ENCODE data around the gene HTRA2. TPM values are rescaled to one million over a fixed set of nuclear protein-coding genes. Genes with fewer than 3 reads are reported as not detected.

HTRA2 gene
- total RNA-seq, 1 donor from 2014 or later = 53.1 TPM

- Mint-ChIP-seq H3K27ac (no peak overlapping the region), H3K4me1 (peaks cover 3% of the 10 kb centered on the region), H3K36me3 (ENCODE audit: low read depth) (peaks cover 3% of the 10 kb centered on the region), H3K9me3 (no peaks in the 10 kb centered on the region), H3K4me3 (no peak overlapping the region), H3K27me3 (no peaks in the 10 kb centered on the region)
- intact Hi-C loops (cut with micrococcal nuclease) = no loop called here
- no peak for TF ChIP-seq CTCF (IDR thresholded peaks at IDR 0.05)
- CTCF ChIA-PET = no interaction called here
- DNase-seq (no peak), ATAC-seq (ENCODE audit: low read depth) (no peak)
- POLR2A ChIA-PET = no interaction called here
These were observed 32.5 kb downstream of the HTRA2 start for GRCh38 chr2:74562126-74562775.

DNA sequence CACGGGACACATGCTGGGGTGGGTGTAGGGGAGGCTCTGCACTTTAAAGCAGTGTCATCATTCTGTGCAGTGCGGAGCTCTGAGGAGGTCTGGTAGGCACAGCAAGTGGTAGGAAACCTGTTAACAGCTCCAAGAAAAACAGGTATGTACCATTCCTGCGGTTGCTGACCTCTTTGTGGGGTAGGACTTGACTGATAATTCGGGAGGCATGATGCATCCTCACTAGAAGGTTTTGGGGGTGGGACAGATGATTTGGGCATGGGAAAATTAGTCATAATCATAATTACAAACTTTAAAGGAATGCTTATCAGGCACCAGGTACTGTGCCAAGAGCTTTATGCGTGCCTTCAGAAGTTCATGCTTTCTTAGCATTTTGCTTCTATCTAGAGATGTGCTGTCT, 34.5 kb downstream of the HTRA2 start:
- no peak overlapping the region for H3K4me3 Mint-ChIP-seq
- no peak for TF ChIP-seq CTCF (IDR thresholded peaks at IDR 0.05)
- H3K27ac Mint-ChIP-seq = no peak overlapping the region
- peaks cover 3% of the 10 kb centered on the region for H3K4me1 Mint-ChIP-seq
- ChIA-PET POLR2A (no interaction called here), CTCF (interaction anchor here (0.6 kb wide), 1 partner anchor 23 kb away, joined by 3 read pairs; no protein-coding TSS in a partner anchor)
- intact Hi-C loops (cut with micrococcal nuclease) = no loop called here
- no peaks in the 10 kb centered on the region for H3K27me3 Mint-ChIP-seq
- no peaks in the 10 kb centered on the region for H3K9me3 Mint-ChIP-seq
- ATAC-seq (ENCODE audit: low read depth) (no peak), DNase-seq (no peak)
- H3K36me3 Mint-ChIP-seq (ENCODE audit: low read depth) = no peaks in the 10 kb centered on the region

DNA sequence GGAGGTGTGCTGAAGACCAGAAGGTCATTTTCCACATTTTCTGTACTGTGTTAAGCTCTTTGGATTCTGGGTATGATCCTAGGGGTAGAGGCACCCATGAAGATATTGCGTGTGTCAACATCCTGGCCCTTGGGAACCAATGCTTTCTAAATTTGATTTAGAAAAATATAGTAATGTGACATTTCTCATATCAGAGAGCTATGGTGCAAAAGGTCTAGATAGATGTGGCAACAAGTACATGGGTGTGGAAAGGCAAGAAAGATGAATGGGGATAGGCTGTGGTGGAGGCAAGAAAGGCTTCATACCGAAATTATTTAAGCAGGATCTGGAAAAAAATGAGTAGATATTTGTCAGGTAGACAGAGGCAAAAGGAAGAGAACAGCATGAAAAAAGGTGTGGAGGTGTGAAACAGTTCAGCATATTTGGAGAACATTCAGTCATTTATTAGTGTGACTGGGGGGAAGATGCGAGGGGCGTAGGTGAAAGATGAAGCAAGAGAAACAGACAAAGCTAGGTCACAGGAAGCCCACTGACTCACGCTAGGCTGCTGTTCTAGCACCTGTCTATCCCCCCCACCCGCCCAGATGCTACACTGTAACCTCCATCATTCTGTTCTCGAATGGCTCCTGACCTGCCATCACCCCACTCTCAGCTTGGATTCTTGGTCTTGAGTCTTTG, 36.5 kb downstream of the HTRA2 start:
- DNase-seq (no peak), ATAC-seq (ENCODE audit: low read depth) (no peak)
- H3K36me3 Mint-ChIP-seq (ENCODE audit: low read depth) = no peaks in the 10 kb centered on the region
- H3K4me3 Mint-ChIP-seq = no peak overlapping the region
- H3K27ac Mint-ChIP-seq = no peak overlapping the region
- H3K27me3 Mint-ChIP-seq = no peaks in the 10 kb centered on the region
- peaks cover 5% of the 10 kb centered on the region for H3K4me1 Mint-ChIP-seq
- no peaks in the 10 kb centered on the region for H3K9me3 Mint-ChIP-seq
- intact Hi-C loops (cut with micrococcal nuclease) = no loop called here
- no peak for TF ChIP-seq CTCF (IDR thresholded peaks at IDR 0.05)
- ChIA-PET POLR2A (interaction anchor here (1.1 to 1.4 kb wide), 2 partner anchors 16 to 37 kb away, joined by 3 to 5 read pairs; partner anchors contain the start of genes AUP1 and HTRA2), CTCF (interaction anchor here (2.3 kb wide), 1 partner anchor 20 kb away, joined by 12 read pairs; no protein-coding TSS in a partner anchor)

GRCh38 chr2:74566754-74567085, 37.0 kb downstream of the HTRA2 start:
- Mint-ChIP-seq H3K36me3 (ENCODE audit: low read depth) (no peaks in the 10 kb centered on the region), H3K4me3 (no peak overlapping the region), H3K27ac (no peak overlapping the region), H3K27me3 (no peaks in the 10 kb centered on the region), H3K9me3 (no peaks in the 10 kb centered on the region), H3K4me1 (peaks cover 5% of the 10 kb centered on the region)
- TF ChIP-seq CTCF (IDR thresholded peaks at IDR 0.05) = no peak
- DNase-seq (no peak), ATAC-seq (ENCODE audit: low read depth) (no peak)
- POLR2A ChIA-PET = interaction anchor here (1.1 to 1.4 kb wide), 3 partner anchors 17 to 63 kb away, joined by 3 to 5 read pairs (median 3); partner anchors contain the start of genes AUP1 and HTRA2
- CTCF ChIA-PET = interaction anchor here (2.3 kb wide), 1 partner anchor 20 kb away, joined by 12 read pairs; no protein-coding TSS in a partner anchor
- intact Hi-C loops (cut with micrococcal nuclease) = no loop called here

GRCh38 chr2:74567881-74568280, 38.1 kb downstream of the HTRA2 start:
- Mint-ChIP-seq H3K27ac (no peak overlapping the region), H3K9me3 (no peaks in the 10 kb centered on the region), H3K27me3 (no peaks in the 10 kb centered on the region), H3K4me1 (peaks cover 5% of the 10 kb centered on the region), H3K36me3 (ENCODE audit: low read depth) (no peaks in the 10 kb centered on the region), H3K4me3 (no peak overlapping the region)
- POLR2A ChIA-PET = interaction anchor here (1.0 to 1.4 kb wide), 3 partner anchors 37 to 64 kb away, joined by 3 read pairs; partner anchors contain the start of genes AUP1 and HTRA2
- DNase-seq = no peak
- intact Hi-C loops (cut with micrococcal nuclease) = no loop called here
- TF ChIP-seq CTCF (IDR thresholded peaks at IDR 0.05) = no peak
- CTCF ChIA-PET = interaction anchor here (2.3 kb wide), 1 partner anchor 18 kb away, joined by 12 read pairs; no protein-coding TSS in a partner anchor
- no peak for ATAC-seq (ENCODE audit: low read depth)

Measured in activated B cell treated with CpG ODN at 0.5 μM for 24 hours (primary cell).